ENCODE results near the gene SPSB4.

SPSB4 gene

DNA sequence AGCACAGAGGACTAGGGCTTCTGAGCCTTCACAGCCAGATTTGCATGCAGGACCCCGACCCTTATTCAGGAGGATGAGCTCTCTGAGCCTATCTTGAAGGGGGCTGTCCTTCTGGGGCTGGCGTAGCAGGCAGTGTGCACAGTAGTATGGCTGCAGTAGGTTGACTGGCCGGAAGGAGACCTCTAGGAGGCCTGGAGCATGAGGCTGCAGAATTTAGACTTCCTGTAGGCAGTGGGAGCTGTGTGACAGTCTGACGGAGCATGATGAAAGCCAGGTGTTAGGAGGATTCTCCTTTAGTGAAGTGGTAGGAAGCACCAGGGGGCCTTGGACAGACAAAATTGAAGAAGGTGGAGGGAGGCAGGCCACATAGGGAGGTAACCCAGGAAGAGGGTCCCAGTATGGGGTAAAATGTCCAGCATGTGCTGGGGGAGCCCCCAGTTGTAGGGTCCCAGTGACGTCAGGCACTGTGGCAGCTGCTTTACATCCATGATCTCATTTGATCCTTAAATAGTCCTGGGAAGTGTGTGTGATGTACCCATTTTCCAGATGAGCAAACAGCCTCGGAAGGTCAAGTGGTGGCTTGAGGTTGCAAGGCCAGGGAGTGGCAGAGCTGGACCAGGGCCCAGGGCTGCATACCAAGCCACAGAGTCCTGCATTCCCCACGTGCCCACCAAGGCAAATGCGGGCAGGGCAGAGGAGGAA lies 36.1 kb downstream of the SPSB4 start:
- no peak overlapping the region for H3K27ac ChIP-seq (ENCODE audit: low read depth, low read length)
- no peaks in the 10 kb centered on the region for H3K36me3 ChIP-seq (ENCODE audit: control insufficient read depth, insufficient read depth, low read length)
- H3K27me3 ChIP-seq (ENCODE audit: control insufficient read depth, insufficient read depth, low read length) = no peaks in the 10 kb centered on the region
- H3K9ac ChIP-seq (ENCODE audit: low read depth, low read length) = no peak overlapping the region
- peaks cover 39% of the 10 kb centered on the region for H3K4me1 ChIP-seq (ENCODE audit: control insufficient read depth, insufficient read depth, low read length)
- no peak overlapping the region for H3K4me3 ChIP-seq (ENCODE audit: low read depth, low read length)
- H3K9me3 ChIP-seq (ENCODE audit: control insufficient read depth, insufficient read depth, low read length) = no peaks in the 10 kb centered on the region

DNA sequence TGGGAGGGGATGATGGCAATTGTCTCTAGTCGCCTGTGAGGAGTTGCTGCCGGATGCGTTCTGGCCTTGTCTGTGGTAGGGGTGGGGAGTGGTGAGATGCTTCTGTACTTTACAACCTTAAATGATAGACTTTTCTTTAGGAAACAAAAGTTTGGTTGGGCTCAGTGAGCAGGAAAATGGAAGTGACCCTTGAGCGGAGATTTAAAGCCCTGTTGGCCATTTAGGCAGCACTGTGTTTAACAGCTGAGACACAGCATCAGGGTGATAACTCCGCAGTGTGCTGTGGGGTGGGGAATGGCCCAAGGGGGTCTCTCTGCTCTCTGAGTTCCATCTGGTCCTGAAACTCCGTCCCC lies 36.6 kb downstream of the SPSB4 start:
- Histone ChIP-seq H3K9me3 (ENCODE audit: control insufficient read depth, insufficient read depth, low read length) (no peaks in the 10 kb centered on the region), H3K27ac (ENCODE audit: low read depth, low read length) (no peak overlapping the region), H3K36me3 (ENCODE audit: control insufficient read depth, insufficient read depth, low read length) (no peaks in the 10 kb centered on the region), H3K4me1 (ENCODE audit: control insufficient read depth, insufficient read depth, low read length) (peaks cover 39% of the 10 kb centered on the region), H3K27me3 (ENCODE audit: control insufficient read depth, insufficient read depth, low read length) (no peaks in the 10 kb centered on the region), H3K4me3 (ENCODE audit: low read depth, low read length) (no peak overlapping the region), H3K9ac (ENCODE audit: low read depth, low read length) (no peak overlapping the region)

DNA sequence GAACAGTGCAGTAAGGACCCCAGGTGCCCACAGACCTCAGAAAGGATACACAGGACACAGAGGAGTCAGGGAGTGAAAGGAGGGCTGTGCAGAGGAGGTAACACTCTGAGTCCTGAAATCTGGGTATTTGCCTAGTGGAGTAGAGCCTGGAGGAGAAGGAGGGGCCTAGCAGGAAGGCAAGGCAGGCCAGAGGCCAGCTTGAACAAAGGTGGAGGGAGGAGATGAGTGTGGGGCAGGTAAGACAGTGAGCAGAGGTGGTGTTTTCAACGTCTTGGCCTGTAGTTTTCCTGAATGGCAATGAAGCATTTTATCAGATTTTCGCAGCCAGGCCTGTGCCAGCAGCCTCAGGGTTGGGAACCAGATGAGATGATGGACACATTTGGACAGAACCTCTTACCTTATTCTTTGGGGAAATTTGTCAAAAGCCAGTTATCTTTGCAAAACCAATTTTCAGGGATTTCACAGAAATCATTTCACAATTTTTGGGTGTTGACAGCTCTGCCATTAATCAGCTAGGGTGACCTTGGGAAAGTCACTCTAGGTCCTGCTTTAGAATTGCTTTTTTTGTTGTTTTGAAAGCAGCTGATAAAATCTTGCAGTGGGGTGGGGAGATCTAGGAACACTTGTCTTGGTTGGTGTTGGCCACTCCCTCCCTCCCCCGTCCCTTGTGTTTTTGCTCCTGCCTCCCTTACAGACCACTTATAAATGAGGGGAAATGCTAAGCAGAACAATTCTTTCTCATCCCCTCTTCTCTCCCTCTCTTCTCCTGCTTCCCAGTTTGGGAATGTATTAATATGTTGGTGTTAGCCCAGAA lies 38.4 kb downstream of the SPSB4 start:
- Histone ChIP-seq H3K4me1 (ENCODE audit: control insufficient read depth, insufficient read depth, low read length) (peaks cover 28% of the 10 kb centered on the region), H3K4me3 (ENCODE audit: low read depth, low read length) (no peak overlapping the region), H3K27me3 (ENCODE audit: control insufficient read depth, insufficient read depth, low read length) (no peaks in the 10 kb centered on the region), H3K36me3 (ENCODE audit: control insufficient read depth, insufficient read depth, low read length) (no peaks in the 10 kb centered on the region), H3K9ac (ENCODE audit: low read depth, low read length) (no peak overlapping the region), H3K27ac (ENCODE audit: low read depth, low read length) (no peak overlapping the region), H3K9me3 (ENCODE audit: control insufficient read depth, insufficient read depth, low read length) (no peaks in the 10 kb centered on the region)

DNA sequence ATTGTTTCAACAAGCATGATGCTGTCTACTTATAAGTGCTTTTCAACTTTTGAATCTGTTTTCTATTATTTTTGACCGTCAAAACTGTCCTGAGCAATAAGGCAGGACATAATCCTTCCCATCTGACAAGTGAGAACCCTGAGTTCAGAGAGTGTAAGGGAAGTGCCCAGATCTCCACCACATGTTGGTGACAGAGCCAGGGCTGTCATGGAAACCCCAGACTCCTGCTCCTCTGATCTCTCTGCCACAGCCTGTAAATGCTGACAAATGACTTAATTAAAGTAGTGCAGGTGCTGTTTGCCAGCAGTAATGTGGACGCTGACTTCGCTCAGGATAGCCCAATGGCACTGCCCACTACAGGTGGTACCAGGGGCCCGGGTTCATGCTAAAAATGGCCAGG lies 40.3 kb downstream of the SPSB4 start:
- H3K9me3 ChIP-seq (ENCODE audit: control insufficient read depth, insufficient read depth, low read length) = no peaks in the 10 kb centered on the region
- H3K27ac ChIP-seq (ENCODE audit: low read depth, low read length) = no peak overlapping the region
- H3K4me1 ChIP-seq (ENCODE audit: control insufficient read depth, insufficient read depth, low read length) = peaks cover 27% of the 10 kb centered on the region
- H3K36me3 ChIP-seq (ENCODE audit: control insufficient read depth, insufficient read depth, low read length) = no peaks in the 10 kb centered on the region
- no peak overlapping the region for H3K4me3 ChIP-seq (ENCODE audit: low read depth, low read length)
- H3K9ac ChIP-seq (ENCODE audit: low read depth, low read length) = no peak overlapping the region
- no peaks in the 10 kb centered on the region for H3K27me3 ChIP-seq (ENCODE audit: control insufficient read depth, insufficient read depth, low read length)

DNA sequence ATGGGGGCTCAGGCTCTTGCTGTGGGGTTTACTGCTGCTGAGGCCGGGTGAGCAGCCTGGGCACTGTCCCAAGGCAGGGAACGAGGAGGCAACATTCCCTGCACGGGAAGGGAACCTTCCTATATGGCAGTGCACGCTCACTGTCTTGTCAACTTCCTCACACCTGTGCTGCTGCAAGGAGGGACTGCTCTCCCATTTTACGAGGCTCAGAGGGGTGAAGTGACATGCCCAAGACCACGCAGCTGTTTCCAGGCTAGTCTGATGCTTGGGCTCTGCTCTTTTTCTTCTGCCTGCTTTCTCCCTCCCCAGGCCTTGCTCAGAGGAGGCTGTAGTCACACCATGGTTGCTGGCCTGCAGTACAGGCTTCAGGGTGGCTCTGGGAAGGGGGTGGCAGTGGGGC lies 41.5 kb downstream of the SPSB4 start:
- H3K9ac ChIP-seq (ENCODE audit: low read depth, low read length) = no peak overlapping the region
- no peaks in the 10 kb centered on the region for H3K9me3 ChIP-seq (ENCODE audit: control insufficient read depth, insufficient read depth, low read length)
- no peak overlapping the region for H3K4me3 ChIP-seq (ENCODE audit: low read depth, low read length)
- no peaks in the 10 kb centered on the region for H3K27me3 ChIP-seq (ENCODE audit: control insufficient read depth, insufficient read depth, low read length)
- no peaks in the 10 kb centered on the region for H3K36me3 ChIP-seq (ENCODE audit: control insufficient read depth, insufficient read depth, low read length)
- H3K4me1 ChIP-seq (ENCODE audit: control insufficient read depth, insufficient read depth, low read length) = peaks cover 27% of the 10 kb centered on the region
- no peak overlapping the region for H3K27ac ChIP-seq (ENCODE audit: low read depth, low read length)

DNA sequence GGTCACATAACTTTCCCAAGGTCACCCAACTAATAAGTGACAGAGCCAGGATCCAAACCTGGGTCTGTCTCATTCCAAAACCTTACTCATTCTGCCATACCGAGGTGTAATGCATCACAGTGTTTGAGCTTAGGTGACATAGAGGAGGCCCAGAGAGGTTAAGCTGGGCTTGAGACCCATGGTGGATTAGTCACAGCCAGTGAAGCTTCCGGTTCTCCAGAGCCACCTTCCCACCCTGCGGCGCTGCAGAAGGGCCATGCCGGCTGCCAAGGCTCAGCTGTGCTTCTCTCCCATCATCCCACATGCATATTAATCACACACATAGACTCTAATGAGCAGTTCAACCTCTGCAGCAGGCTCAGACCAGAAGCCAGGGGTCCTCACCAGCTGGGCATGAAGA lies 42.2 kb downstream of the SPSB4 start:
- Histone ChIP-seq H3K27ac (ENCODE audit: low read depth, low read length) (no peak overlapping the region), H3K4me1 (ENCODE audit: control insufficient read depth, insufficient read depth, low read length) (peaks cover 27% of the 10 kb centered on the region), H3K27me3 (ENCODE audit: control insufficient read depth, insufficient read depth, low read length) (no peaks in the 10 kb centered on the region), H3K4me3 (ENCODE audit: low read depth, low read length) (no peak overlapping the region), H3K9ac (ENCODE audit: low read depth, low read length) (no peak overlapping the region), H3K36me3 (ENCODE audit: control insufficient read depth, insufficient read depth, low read length) (no peaks in the 10 kb centered on the region), H3K9me3 (ENCODE audit: control insufficient read depth, insufficient read depth, low read length) (no peaks in the 10 kb centered on the region)

DNA sequence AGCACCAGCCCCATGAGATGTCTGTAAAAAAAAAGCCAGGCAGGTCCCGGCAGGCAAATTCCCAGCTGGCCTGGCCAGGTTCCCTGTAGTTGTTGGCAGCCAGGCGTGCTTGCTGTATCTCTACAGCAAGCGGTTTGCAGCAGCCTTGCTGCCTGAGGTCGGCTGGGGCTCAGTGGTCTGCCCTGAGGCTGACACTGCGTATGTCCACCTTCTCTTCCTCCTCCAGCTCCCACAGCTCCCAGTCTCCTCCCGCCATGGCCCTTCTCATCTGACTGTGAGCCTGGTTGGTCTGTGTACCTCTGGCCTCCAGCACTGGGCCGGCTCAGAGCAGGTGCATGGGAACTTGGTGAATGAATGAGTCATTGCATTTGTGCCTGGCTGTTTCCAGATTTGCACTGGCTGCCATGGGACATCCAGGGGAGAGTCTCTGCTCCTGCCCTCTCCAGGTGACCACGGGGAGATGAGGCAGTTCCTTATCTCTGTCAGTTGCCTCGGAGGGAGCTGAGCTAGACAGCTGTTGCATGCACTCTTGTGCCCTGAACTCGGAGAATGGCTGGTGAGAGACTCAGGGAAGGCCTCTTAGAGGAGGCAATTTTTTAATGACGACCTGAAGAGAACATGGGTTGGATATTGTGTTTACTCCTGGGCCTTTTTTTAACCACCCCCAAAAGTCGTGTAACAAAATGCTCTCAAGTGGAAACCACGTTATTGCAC lies 43.0 kb downstream of the SPSB4 start:
- no peak overlapping the region for H3K9ac ChIP-seq (ENCODE audit: low read depth, low read length)

DNA sequence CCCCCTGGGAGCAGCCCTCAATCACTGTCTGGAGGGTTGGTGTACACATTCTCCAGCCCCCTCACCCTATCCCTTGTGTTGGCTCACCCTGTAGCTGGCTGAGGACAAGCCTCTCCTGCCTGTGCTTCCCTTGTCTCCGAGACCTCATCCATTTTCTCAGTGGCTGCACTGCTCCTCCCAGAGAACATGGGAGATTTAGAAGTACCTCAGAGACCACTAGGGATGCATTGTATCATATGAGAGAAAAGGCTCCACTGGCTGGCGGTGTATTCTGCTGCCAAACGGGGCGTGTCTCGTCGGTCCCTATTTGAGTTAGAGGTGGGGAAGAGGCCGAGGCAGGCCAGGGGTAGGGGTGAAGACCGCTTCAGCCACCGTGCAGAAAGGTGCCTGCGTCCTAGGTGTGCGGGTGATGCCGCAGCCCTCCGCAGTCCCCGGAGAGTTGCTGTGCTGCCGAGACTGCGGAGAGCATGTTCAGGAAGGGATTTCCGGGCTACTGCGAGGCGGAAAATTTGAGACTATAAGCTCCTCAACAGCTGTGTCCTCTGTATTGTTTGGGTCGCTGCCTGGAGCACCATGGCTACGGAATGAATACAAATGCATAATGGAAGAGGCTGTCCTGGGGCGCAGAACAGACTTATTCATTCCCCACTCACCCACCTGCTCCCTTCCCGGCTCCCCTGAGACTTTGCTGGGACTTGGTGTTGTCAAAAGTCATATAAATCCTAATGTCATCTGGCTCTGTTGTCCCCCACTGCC lies 43.8 kb downstream of the SPSB4 start:
- H3K27me3 ChIP-seq (ENCODE audit: control insufficient read depth, insufficient read depth, low read length) = no peaks in the 10 kb centered on the region
- H3K4me3 ChIP-seq (ENCODE audit: low read depth, low read length) = no peak overlapping the region
- no peaks in the 10 kb centered on the region for H3K36me3 ChIP-seq (ENCODE audit: control insufficient read depth, insufficient read depth, low read length)
- peak overlapping the region; percentile 10 for H3K27ac ChIP-seq (ENCODE audit: low read depth, low read length)
- peaks cover 20% of the 10 kb centered on the region for H3K4me1 ChIP-seq (ENCODE audit: control insufficient read depth, insufficient read depth, low read length)
- no peaks in the 10 kb centered on the region for H3K9me3 ChIP-seq (ENCODE audit: control insufficient read depth, insufficient read depth, low read length)
- no peak overlapping the region for H3K9ac ChIP-seq (ENCODE audit: low read depth, low read length)

More for the DNA sequence above, 43.0 kb downstream of the SPSB4 start:
- H3K4me1 ChIP-seq (ENCODE audit: control insufficient read depth, insufficient read depth, low read length) = peaks cover 26% of the 10 kb centered on the region
- H3K27me3 ChIP-seq (ENCODE audit: control insufficient read depth, insufficient read depth, low read length) = no peaks in the 10 kb centered on the region
- no peaks in the 10 kb centered on the region for H3K36me3 ChIP-seq (ENCODE audit: control insufficient read depth, insufficient read depth, low read length)
- H3K27ac ChIP-seq (ENCODE audit: low read depth, low read length) = no peak overlapping the region
- no peaks in the 10 kb centered on the region for H3K9me3 ChIP-seq (ENCODE audit: control insufficient read depth, insufficient read depth, low read length)
- H3K4me3 ChIP-seq (ENCODE audit: low read depth, low read length) = no peak overlapping the region

DNA sequence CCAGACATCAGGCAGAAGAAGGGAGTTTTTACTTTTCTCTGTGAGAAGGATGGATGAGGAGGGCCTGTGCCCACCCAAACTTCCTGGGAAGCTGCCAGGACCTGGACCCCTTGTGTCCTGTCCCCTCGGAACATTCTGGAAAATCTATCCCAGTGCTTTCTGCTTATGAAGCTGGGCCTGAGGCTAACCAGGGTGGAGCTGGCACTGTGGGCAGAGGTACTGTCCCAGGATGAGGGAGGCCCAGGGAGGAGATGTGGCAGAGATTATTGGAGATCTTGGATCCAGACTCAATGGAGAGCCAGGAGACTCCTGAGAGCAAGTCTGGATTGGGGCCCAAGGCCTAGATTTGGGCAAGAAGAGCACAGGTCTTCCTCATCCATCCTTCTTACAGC lies 44.4 kb downstream of the SPSB4 start:
- H3K27me3 ChIP-seq (ENCODE audit: control insufficient read depth, insufficient read depth, low read length) = no peaks in the 10 kb centered on the region
- no peak overlapping the region for H3K27ac ChIP-seq (ENCODE audit: low read depth, low read length)
- no peak overlapping the region for H3K9ac ChIP-seq (ENCODE audit: low read depth, low read length)
- H3K4me1 ChIP-seq (ENCODE audit: control insufficient read depth, insufficient read depth, low read length) = peaks cover 20% of the 10 kb centered on the region
- H3K4me3 ChIP-seq (ENCODE audit: low read depth, low read length) = no peak overlapping the region
- no peaks in the 10 kb centered on the region for H3K36me3 ChIP-seq (ENCODE audit: control insufficient read depth, insufficient read depth, low read length)
- H3K9me3 ChIP-seq (ENCODE audit: control insufficient read depth, insufficient read depth, low read length) = no peaks in the 10 kb centered on the region

DNA sequence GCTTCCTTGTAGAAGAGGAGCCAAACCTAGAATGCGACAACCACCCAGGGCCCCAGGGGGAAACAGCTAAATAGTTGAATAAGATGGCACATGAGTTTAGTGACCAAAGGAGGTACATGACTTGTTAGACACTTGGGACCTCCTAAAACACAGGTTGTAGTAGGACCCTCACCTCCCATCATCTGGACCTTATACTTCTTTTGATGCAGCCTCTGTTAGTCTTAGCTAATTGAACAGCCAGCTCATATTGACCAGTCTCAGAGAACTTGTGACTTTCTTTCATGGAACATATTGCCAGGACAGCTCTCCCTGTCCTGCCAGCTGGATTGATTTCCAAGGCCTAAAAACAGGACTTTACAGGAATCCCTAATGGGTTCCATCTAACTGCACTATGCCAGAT lies 45.0 kb downstream of the SPSB4 start:
- Histone ChIP-seq H3K9ac (ENCODE audit: low read depth, low read length) (no peak overlapping the region), H3K36me3 (ENCODE audit: control insufficient read depth, insufficient read depth, low read length) (no peaks in the 10 kb centered on the region), H3K27me3 (ENCODE audit: control insufficient read depth, insufficient read depth, low read length) (no peaks in the 10 kb centered on the region), H3K4me3 (ENCODE audit: low read depth, low read length) (no peak overlapping the region), H3K27ac (ENCODE audit: low read depth, low read length) (no peak overlapping the region), H3K9me3 (ENCODE audit: control insufficient read depth, insufficient read depth, low read length) (no peaks in the 10 kb centered on the region), H3K4me1 (ENCODE audit: control insufficient read depth, insufficient read depth, low read length) (peaks cover 18% of the 10 kb centered on the region)

Measured in HUES48 (cell line).